NOMO-1 treated with DMSO at 0.1 percent for 48 hours (cell line): ENCODE results near the gene POP7.
"Not testable (repeated sequence)": the region's sequence is repeated elsewhere in the genome, so short reads cannot be mapped to it uniquely, and the experiment has no call there.

Experiments used
- DNase-seq: peaks from one replicate; lab custom pipeline; 2025; ENCODE audit not compliant: unreplicated experiment; lab: John Stamatoyannopoulos, UW

The POP7 gene

GRCh38 chr7:100723732-100724275, 17.9 kb downstream of the POP7 start:
- DNase-seq, result no peak

GRCh38 chr7:100724364-100724763, 18.4 kb downstream of the POP7 start:
- DNase-seq, result not testable (repeated sequence)

- no peak for DNase-seq
These were observed 21.3 kb downstream of the POP7 start for GRCh38 chr7:100726996-100727761.

- no peak for DNase-seq
These were observed 22.3 kb downstream of the POP7 start for GRCh38 chr7:100728196-100728595.

GRCh38 chr7:100730136-100730800, 24.3 kb downstream of the POP7 start:
- DNase-seq, result no peak

- no peak for DNase-seq
These were observed 26.2 kb downstream of the POP7 start for GRCh38 chr7:100731937-100732636.

GRCh38 chr7:100735730-100736129, 29.8 kb downstream of the POP7 start:
- no peak for DNase-seq

- no peak for DNase-seq
These were observed 30.8 kb downstream of the POP7 start for GRCh38 chr7:100736671-100737070.

GRCh38 chr7:100739934-100740333, 34.0 kb downstream of the POP7 start:
- no peak for DNase-seq

GRCh38 chr7:100744605-100745004, 38.7 kb downstream of the POP7 start:
- no peak for DNase-seq

- peak; percentile 66 for DNase-seq
These were observed 39.3 kb downstream of the POP7 start for GRCh38 chr7:100745184-100745583.

- DNase-seq, result no peak
These were observed 47.1 kb downstream of the POP7 start for GRCh38 chr7:100752994-100753393.

- DNase-seq, result no peak
These were observed 47.8 kb downstream of the POP7 start for GRCh38 chr7:100753750-100754149.
